Smooth muscle cell (in vitro differentiated cells): ENCODE measurements around the gene ARHGAP15. TPM values are rescaled to one million over a fixed set of nuclear protein-coding genes. Genes with fewer than 3 reads are reported as not detected.

ENCODE experiments used
- DNase-seq: peaks from one replicate; lab custom pipeline; 2025; ENCODE audit not compliant: unreplicated experiment; lab: John Stamatoyannopoulos, UW
- H2AFZ ChIP-seq: fragments of 200-600 bp; sonication (generic); 2 replicates; pipeline ENCODE4 v1.6.0; 2016; ENCODE audit warnings: antibody characterized with exemption, low read depth, mild to moderate bottlenecking
- H3F3A ChIP-seq: fragments of 200-600 bp; sonication (generic); 2 replicates; pipeline ENCODE4 v1.6.0; 2017; ENCODE audit warnings: antibody characterized with exemption, low read depth
- H3K27ac ChIP-seq: fragments of 200-600 bp; sonication (generic); 2 replicates; pipeline ENCODE4 v1.5.1; 2016; ENCODE audit warnings: low read depth, mild to moderate bottlenecking
- H3K27me3 ChIP-seq: fragments of 200-600 bp; sonication (generic); 2 replicates; pipeline ENCODE4 v1.6.1; 2016; ENCODE audit warnings: low read depth, mild to moderate bottlenecking
- H3K36me3 ChIP-seq: fragments of 200-600 bp; sonication (generic); 2 replicates; pipeline ENCODE4 v1.5.1; 2016; ENCODE audit warnings: low read depth
- H3K4me1 ChIP-seq: fragments of 200-600 bp; sonication (generic); 2 replicates; pipeline ENCODE4 v1.5.1; 2016; ENCODE audit warnings: low read depth
- H3K4me2 ChIP-seq: fragments of 200-600 bp; sonication (generic); 2 replicates; pipeline ENCODE4 v1.6.0; 2016; ENCODE audit warnings: mild to moderate bottlenecking
- H3K4me3 ChIP-seq: fragments of 200-600 bp; sonication (generic); 2 replicates; pipeline ENCODE4 v1.5.1; 2016; ENCODE audit warnings: mild to moderate bottlenecking
- H3K79me2 ChIP-seq: fragments of 200-600 bp; sonication (generic); 2 replicates; pipeline ENCODE4 v1.6.0; 2016; ENCODE audit warnings: low read depth, mild to moderate bottlenecking
- H3K9ac ChIP-seq: fragments of 200-600 bp; sonication (generic); 2 replicates; pipeline ENCODE4 v1.6.0; 2016; ENCODE audit warnings: low read depth
- H3K9me3 ChIP-seq: fragments of 200-600 bp; sonication (generic); replicated peaks from 2 replicates; pipeline ENCODE4 v1.5.1; 2016; ENCODE audit warnings: low read depth
- H4K20me1 ChIP-seq: fragments of 200-600 bp; sonication (generic); 2 replicates; pipeline ENCODE4 v1.6.0; 2016; ENCODE audit warnings: low read depth
- CTCF ChIP-seq: fragments of 200-600 bp; sonication (generic); IDR thresholded peaks from 2 replicates; pipeline ENCODE4 v1.5.1; 2017; ENCODE audit warnings: borderline replicate concordance, mild to moderate bottlenecking, antibody characterized with exemption; ENCODE audit not compliant: insufficient read depth, poor library complexity, severe bottlenecking
- WGBS: methylation state at CpG from one replicate; pipeline ENCODE4 v1.1.7; 2016; ENCODE audit warnings: low lambda C conversion rate; 5-methylcytosine and 5-hydroxymethylcytosine counted together
- polyA plus RNA-seq: library from polyadenylated mRNA; unstranded; fragments of >200 nt; fragmentation: Nextera tagmentation; extraction: Ambion mirVana; gene quantifications from 2 replicates; pipeline ENCODE4 v1.2.1, GENCODE V29; 2016
- total RNA-seq: library from RNA; depleted of rRNA; stranded (reverse); fragments of >200 nt; gene quantifications from 2 replicates; pipeline ENCODE4 v1.2.3, GENCODE V29; 2014

Gene ARHGAP15
- total and polyA plus RNA-seq, 2 experiments from 2014 or later = not detected

- no peaks in the 10 kb centered on the region for H3K9me3 ChIP-seq
- H3K79me2 ChIP-seq = no peaks in the 10 kb centered on the region
- H3K4me2 ChIP-seq = no peak overlapping the region
- no peak overlapping the region for H2AFZ ChIP-seq
- no peaks in the 10 kb centered on the region for H3K36me3 ChIP-seq
- H3K9ac ChIP-seq = no peak overlapping the region
- H3K27ac ChIP-seq = no peak overlapping the region
- H3K4me1 ChIP-seq = no peaks in the 10 kb centered on the region
- no peaks in the 10 kb centered on the region for H3K27me3 ChIP-seq
- DNase-seq = no peak
- WGBS = 93% methylated on average over 3 of the region's 3 CpGs
- H3F3A ChIP-seq = no peaks in the 10 kb centered on the region
- no peak overlapping the region for H3K4me3 ChIP-seq
- no peak for TF ChIP-seq CTCF
- no peaks in the 10 kb centered on the region for H4K20me1 ChIP-seq
Measured at GRCh38 chr2:143499061-143499460, 369.8 kb downstream of the ARHGAP15 start.

- TF ChIP-seq CTCF = no peak
- H3K9ac ChIP-seq = no peak overlapping the region
- no peaks in the 10 kb centered on the region for H3K36me3 ChIP-seq
- H3K79me2 ChIP-seq = no peaks in the 10 kb centered on the region
- H4K20me1 ChIP-seq = no peaks in the 10 kb centered on the region
- H3K9me3 ChIP-seq = no peaks in the 10 kb centered on the region
- no peak overlapping the region for H3K27ac ChIP-seq
- H2AFZ ChIP-seq = no peak overlapping the region
- H3K4me3 ChIP-seq = no peak overlapping the region
- DNase-seq = no peak
- WGBS = 94% methylated on average over 7 of the region's 7 CpGs
- H3K4me2 ChIP-seq = no peak overlapping the region
- no peaks in the 10 kb centered on the region for H3F3A ChIP-seq
- no peaks in the 10 kb centered on the region for H3K27me3 ChIP-seq
- H3K4me1 ChIP-seq = no peaks in the 10 kb centered on the region
Measured at GRCh38 chr2:143501106-143501676, 372.0 kb downstream of the ARHGAP15 start.

- Histone ChIP-seq H3K79me2 (no peaks in the 10 kb centered on the region), H3K27me3 (no peaks in the 10 kb centered on the region), H3K4me1 (no peaks in the 10 kb centered on the region), H3K4me3 (no peak overlapping the region), H3K36me3 (no peaks in the 10 kb centered on the region), H3K27ac (no peak overlapping the region), H4K20me1 (no peaks in the 10 kb centered on the region), H3F3A (no peaks in the 10 kb centered on the region), H3K9me3 (no peaks in the 10 kb centered on the region), H3K4me2 (no peak overlapping the region), H3K9ac (no peak overlapping the region), H2AFZ (no peak overlapping the region)
- WGBS = 95% methylated on average over 2 of the region's 2 CpGs
- DNase-seq = no peak
- TF ChIP-seq CTCF = no peak
Measured at GRCh38 chr2:143503280-143503679, 374.1 kb downstream of the ARHGAP15 start.

GRCh38 chr2:143504397-143504796, 375.2 kb downstream of the ARHGAP15 start:
- Histone ChIP-seq H3K4me1 (no peaks in the 10 kb centered on the region), H3K4me3 (no peak overlapping the region), H3K79me2 (no peaks in the 10 kb centered on the region), H3K27ac (no peak overlapping the region), H3K4me2 (no peak overlapping the region), H3K9me3 (no peaks in the 10 kb centered on the region), H2AFZ (no peak overlapping the region), H3K27me3 (no peaks in the 10 kb centered on the region), H4K20me1 (no peaks in the 10 kb centered on the region), H3F3A (no peaks in the 10 kb centered on the region), H3K9ac (no peak overlapping the region), H3K36me3 (no peaks in the 10 kb centered on the region)
- TF ChIP-seq CTCF = no peak
- WGBS = 96% methylated on average over 2 of the region's 2 CpGs
- no peak for DNase-seq
